Transverse colon (tissue), 4 donors: ENCODE results near the gene PNMA6F.

ENCODE experiments used
- CTCF ChIP-seq, 5 experiments: fragments of 200-600 bp in 3 of 5; fragments of 450-650 bp in 2 of 5; sonication (generic) in 3 of 5; IDR thresholded peaks; 1 replicate in 2 of 5; 2 replicates in 3 of 5; pipeline ENCODE4 v1.5.1; 2016 to 2017; ENCODE audit warnings: antibody characterized with exemption in 5 of 5, inconsistent platforms in 3 of 5, mild to moderate bottlenecking in 2 of 5, moderate library complexity in 1 of 5
- EP300 ChIP-seq: sonication (generic); formaldehyde crosslinking; IDR thresholded peaks from one replicate; pipeline ENCODE4 v1.6.1; 2017; ENCODE audit warnings: antibody characterized with exemption, low read depth
- POLR2A ChIP-seq: fragments of 450-650 bp; IDR thresholded peaks from one replicate; pipeline ENCODE4 v1.6.1; 2016; ENCODE audit warnings: antibody characterized with exemption, mild to moderate bottlenecking, moderate library complexity
- POLR2AphosphoS5 ChIP-seq, 3 donors: sonication (generic); formaldehyde crosslinking; IDR thresholded peaks; one replicate each; pipeline ENCODE4 v1.6.1; 2016; ENCODE audit warnings: antibody characterized with exemption in 3 of 3

- TF ChIP-seq POLR2AphosphoS5 (IDR thresholded peaks at IDR 0.05) (no peak), POLR2A (no peak), CTCF (IDR thresholded peaks at IDR 0.05) (no peak), EP300 (no peak)
Observed at GRCh38 chrX:153353416-153353815, 31.8 kb upstream of the PNMA6F start.
